Islet precursor cell (in vitro differentiated cells): ENCODE data around the gene DNAJC10.
"Not testable (repeated sequence)": the region's sequence is repeated elsewhere in the genome, so short reads cannot be mapped to it uniquely, and the experiment has no call there.

Source experiments
- DNase-seq: peaks from one replicate; pipeline ENCODE4 v3.0.0-alpha.2; 2018

The DNAJC10 gene

GRCh38 chr2:182715892-182716649 lies at the start of gene DNAJC10:
DNAJC10 (plus strand) TSS chr2:182716257; CDS start chr2:182718087, 1,830 bp downstream.
- peak; percentile 97 for DNase-seq

- DNase-seq, result no peak
These were observed 49.3 kb upstream of the DNAJC10 start for GRCh38 chr2:182666674-182667314.

GRCh38 chr2:182667315-182667695 lies 48.8 kb upstream of the DNAJC10 start:
- DNase-seq, result no peak

- no peak for DNase-seq
These were observed 47.4 kb upstream of the DNAJC10 start for GRCh38 chr2:182668671-182669070.

GRCh38 chr2:182672466-182673165 lies 43.4 kb upstream of the DNAJC10 start:
- DNase-seq, result no peak

GRCh38 chr2:182680837-182681236 lies 35.2 kb upstream of the DNAJC10 start:
- DNase-seq, result no peak

GRCh38 chr2:182682210-182682609 lies 33.8 kb upstream of the DNAJC10 start:
- DNase-seq, result no peak

GRCh38 chr2:182685559-182685958 lies 30.5 kb upstream of the DNAJC10 start:
- DNase-seq, result no peak

- DNase-seq, result not testable (repeated sequence)
These were observed 29.3 kb upstream of the DNAJC10 start for GRCh38 chr2:182686763-182687162.

- no peak for DNase-seq
These were observed 21.9 kb upstream of the DNAJC10 start for GRCh38 chr2:182694189-182694588.

- DNase-seq, result no peak
These were observed 20.3 kb upstream of the DNAJC10 start for GRCh38 chr2:182695776-182696175.

GRCh38 chr2:182698671-182699070 lies 17.4 kb upstream of the DNAJC10 start:
- DNase-seq, result no peak

GRCh38 chr2:182705761-182706160 lies 10.3 kb upstream of the DNAJC10 start:
- no peak for DNase-seq

- no peak for DNase-seq
These were observed 9.3 kb upstream of the DNAJC10 start for GRCh38 chr2:182706751-182707150.

GRCh38 chr2:182713601-182714000 lies 2.5 kb upstream of the DNAJC10 start:
- no peak for DNase-seq

- DNase-seq, result no peak
These were observed 751 bp upstream of the DNAJC10 start for GRCh38 chr2:182715121-182715891.

- no peak for DNase-seq
These were observed 558 bp downstream of the DNAJC10 start for GRCh38 chr2:182716650-182716979.

- no peak for DNase-seq
These were observed 1.4 kb downstream of the DNAJC10 start for GRCh38 chr2:182717416-182717815.

GRCh38 chr2:182717816-182718215 lies 1.8 kb downstream of the DNAJC10 start:
- DNase-seq, result no peak

- DNase-seq, result no peak
These were observed 2.4 kb downstream of the DNAJC10 start for GRCh38 chr2:182718459-182718858.

- not testable (repeated sequence) for DNase-seq
These were observed 3.1 kb downstream of the DNAJC10 start for GRCh38 chr2:182719116-182719515.

GRCh38 chr2:182724656-182725055 lies 8.6 kb downstream of the DNAJC10 start:
- no peak for DNase-seq

- DNase-seq, result no peak
These were observed 10.4 kb downstream of the DNAJC10 start for GRCh38 chr2:182726473-182726872.
